Parathyroid adenoma (tissue), 2 donors: ENCODE measurements around the gene MICALL2.

ENCODE experiments used
- H2AFZ ChIP-seq: fragments of 300-600 bp; sonication (generic); one replicate; pipeline ENCODE4 v1.7.0; 2017; ENCODE audit warnings: antibody characterized with exemption, mild to moderate bottlenecking
- H3K27ac ChIP-seq: fragments of 300-600 bp; sonication (generic); one replicate; pipeline ENCODE4 v1.7.0; 2017
- H3K27me3 ChIP-seq: fragments of 300-600 bp; sonication (generic); one replicate; pipeline ENCODE4 v1.7.0; 2017; ENCODE audit warnings: low read length; ENCODE audit not compliant: control insufficient read depth, insufficient read depth
- H3K36me3 ChIP-seq: fragments of 300-600 bp; sonication (generic); one replicate; pipeline ENCODE4 v1.7.0; 2017; ENCODE audit warnings: low read length; ENCODE audit not compliant: control insufficient read depth, insufficient read depth
- H3K4me1 ChIP-seq: fragments of 300-600 bp; sonication (generic); one replicate; pipeline ENCODE4 v1.7.0; 2017; ENCODE audit warnings: control low read depth
- H3K4me2 ChIP-seq: fragments of 300-600 bp; sonication (generic); one replicate; pipeline ENCODE4 v1.7.0; 2017; ENCODE audit warnings: low read length
- H3K4me3 ChIP-seq: fragments of 300-600 bp; sonication (generic); one replicate; pipeline ENCODE4 v1.7.0; 2017; ENCODE audit warnings: low read depth, low read length
- H3K79me2 ChIP-seq: fragments of 300-600 bp; sonication (generic); one replicate; pipeline ENCODE4 v1.7.0; 2017; ENCODE audit warnings: control low read depth
- H3K9ac ChIP-seq: fragments of 300-600 bp; sonication (generic); one replicate; pipeline ENCODE4 v1.7.0; 2017; ENCODE audit warnings: mild to moderate bottlenecking
- H3K9me3 ChIP-seq: fragments of 300-600 bp; sonication (generic); one replicate; pipeline ENCODE4 v1.7.0; 2017; ENCODE audit warnings: low read length; ENCODE audit not compliant: control insufficient read depth
- TF ChIP-seq, protein P1 (sequence below): fragments of 300-600 bp; sonication (generic); IDR thresholded peaks from one replicate; pipeline ENCODE4 v1.7.0; 2017; ENCODE audit warnings: antibody characterized with exemption, mild to moderate bottlenecking
- donor health status: primary hyperparathyroidism.

Gene MICALL2

DNA sequence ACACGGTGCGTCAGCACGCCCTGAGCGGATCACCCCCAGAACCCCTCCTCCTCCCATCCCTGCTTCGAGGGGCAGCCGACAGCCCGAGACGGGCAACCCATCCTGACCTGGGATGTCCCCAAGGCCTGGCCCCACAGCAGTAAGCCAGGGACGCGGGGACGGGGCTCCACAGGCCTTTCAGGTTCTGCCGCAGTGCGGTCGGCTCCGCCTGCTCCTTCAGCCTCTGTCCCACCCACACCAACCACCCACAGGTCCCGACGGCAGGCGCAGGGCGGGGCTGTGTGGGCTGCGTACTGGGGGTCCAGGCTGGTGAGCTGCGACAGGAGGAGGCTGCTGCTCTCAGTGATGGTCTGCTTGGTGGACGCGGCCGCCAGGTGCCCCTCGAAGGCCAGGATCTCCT is 28.2 kb upstream of the MICALL2 start:
- H3K9me3 ChIP-seq: no peaks in the 10 kb centered on the region
- H3K27me3 ChIP-seq: no peaks in the 10 kb centered on the region
- no peak overlapping the region for H3K27ac ChIP-seq
- H3K79me2 ChIP-seq: no peaks in the 10 kb centered on the region
- no peak overlapping the region for H2AFZ ChIP-seq
- H3K9ac ChIP-seq: no peak overlapping the region
- no peaks in the 10 kb centered on the region for H3K36me3 ChIP-seq
- TF ChIP-seq, protein P1, sequence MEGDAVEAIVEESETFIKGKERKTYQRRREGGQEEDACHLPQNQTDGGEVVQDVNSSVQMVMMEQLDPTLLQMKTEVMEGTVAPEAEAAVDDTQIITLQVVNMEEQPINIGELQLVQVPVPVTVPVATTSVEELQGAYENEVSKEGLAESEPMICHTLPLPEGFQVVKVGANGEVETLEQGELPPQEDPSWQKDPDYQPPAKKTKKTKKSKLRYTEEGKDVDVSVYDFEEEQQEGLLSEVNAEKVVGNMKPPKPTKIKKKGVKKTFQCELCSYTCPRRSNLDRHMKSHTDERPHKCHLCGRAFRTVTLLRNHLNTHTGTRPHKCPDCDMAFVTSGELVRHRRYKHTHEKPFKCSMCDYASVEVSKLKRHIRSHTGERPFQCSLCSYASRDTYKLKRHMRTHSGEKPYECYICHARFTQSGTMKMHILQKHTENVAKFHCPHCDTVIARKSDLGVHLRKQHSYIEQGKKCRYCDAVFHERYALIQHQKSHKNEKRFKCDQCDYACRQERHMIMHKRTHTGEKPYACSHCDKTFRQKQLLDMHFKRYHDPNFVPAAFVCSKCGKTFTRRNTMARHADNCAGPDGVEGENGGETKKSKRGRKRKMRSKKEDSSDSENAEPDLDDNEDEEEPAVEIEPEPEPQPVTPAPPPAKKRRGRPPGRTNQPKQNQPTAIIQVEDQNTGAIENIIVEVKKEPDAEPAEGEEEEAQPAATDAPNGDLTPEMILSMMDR: no peak
- H3K4me3 ChIP-seq: no peak overlapping the region
- no peaks in the 10 kb centered on the region for H3K4me1 ChIP-seq
- H3K4me2 ChIP-seq: no peak overlapping the region

DNA sequence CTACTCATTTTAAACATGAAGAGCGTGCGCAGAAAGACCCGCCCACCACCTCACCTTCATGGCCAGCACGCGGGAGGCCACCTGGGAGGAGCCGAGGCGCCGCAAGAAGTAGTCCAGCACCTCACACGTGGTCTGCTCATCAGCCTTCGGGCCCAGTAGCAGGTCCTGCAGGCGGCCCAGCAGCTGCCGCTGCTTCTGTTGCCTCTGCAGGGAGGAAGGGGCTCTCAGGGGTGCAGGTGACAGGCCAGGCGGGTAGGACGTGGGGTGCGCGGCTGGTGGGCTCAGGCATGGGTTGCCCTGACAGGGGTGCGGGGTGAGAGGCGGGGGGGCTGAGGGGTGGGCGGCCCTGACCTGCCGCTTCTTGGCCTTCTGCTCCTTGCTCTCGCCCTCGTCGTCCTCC is 27.3 kb upstream of the MICALL2 start:
- Histone ChIP-seq H3K4me1 (no peaks in the 10 kb centered on the region), H3K9ac (no peak overlapping the region), H2AFZ (no peak overlapping the region), H3K27ac (no peak overlapping the region), H3K27me3 (no peaks in the 10 kb centered on the region), H3K4me3 (no peak overlapping the region), H3K36me3 (no peaks in the 10 kb centered on the region), H3K79me2 (no peaks in the 10 kb centered on the region), H3K4me2 (no peak overlapping the region), H3K9me3 (no peaks in the 10 kb centered on the region)
- TF ChIP-seq, protein P1: no peak

DNA sequence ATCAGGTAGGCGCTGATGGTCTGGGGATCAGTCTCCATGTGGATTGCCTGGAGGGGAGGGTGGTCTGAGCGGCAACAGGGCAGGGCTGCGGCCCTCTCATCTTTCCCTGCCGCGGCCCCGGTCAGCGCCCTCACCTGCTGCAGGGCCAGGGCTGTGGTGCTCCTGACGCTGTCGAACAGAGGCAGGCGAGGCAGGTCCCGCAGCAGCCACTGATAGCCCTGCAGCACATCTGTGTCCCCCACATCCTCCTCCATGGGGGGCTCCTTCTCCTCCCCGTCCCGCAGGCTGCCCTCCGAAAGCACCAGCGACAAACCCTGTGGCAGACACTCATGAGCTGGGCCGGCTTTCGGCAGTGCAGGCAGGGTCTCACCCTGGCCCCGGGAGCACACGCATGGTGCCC is 25.9 kb upstream of the MICALL2 start:
- Histone ChIP-seq H3K27ac (no peak overlapping the region), H3K9me3 (no peaks in the 10 kb centered on the region), H3K79me2 (no peaks in the 10 kb centered on the region), H3K27me3 (no peaks in the 10 kb centered on the region), H3K9ac (no peak overlapping the region), H3K4me3 (no peak overlapping the region), H2AFZ (no peak overlapping the region), H3K36me3 (no peaks in the 10 kb centered on the region), H3K4me2 (no peak overlapping the region), H3K4me1 (no peaks in the 10 kb centered on the region)
- TF ChIP-seq, protein P1: no peak

DNA sequence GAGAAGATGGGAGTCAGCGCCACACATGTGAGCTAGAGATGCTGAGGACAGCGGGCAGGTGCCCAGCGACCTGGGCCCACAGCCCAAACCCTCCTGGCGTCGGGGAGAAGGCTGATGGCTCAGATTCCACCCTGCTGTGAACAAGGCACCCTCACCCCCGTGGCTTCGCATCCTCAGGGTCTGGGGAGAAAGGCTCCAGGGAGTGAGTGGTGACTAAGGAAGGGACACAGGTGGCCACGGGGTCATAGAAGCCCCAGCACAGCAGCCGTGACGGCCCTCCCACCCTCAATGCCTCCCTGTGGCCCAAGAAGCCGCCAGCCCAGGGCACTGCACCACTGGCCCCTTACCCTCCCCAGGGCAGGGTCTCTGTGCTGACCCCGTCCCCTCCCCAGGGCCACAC is 25.3 kb upstream of the MICALL2 start:
- Histone ChIP-seq H3K36me3 (no peaks in the 10 kb centered on the region), H3K4me2 (no peak overlapping the region), H3K27ac (no peak overlapping the region), H3K9ac (no peak overlapping the region), H3K9me3 (no peaks in the 10 kb centered on the region), H3K4me3 (no peak overlapping the region), H2AFZ (no peak overlapping the region), H3K27me3 (no peaks in the 10 kb centered on the region), H3K79me2 (no peaks in the 10 kb centered on the region), H3K4me1 (no peaks in the 10 kb centered on the region)
- TF ChIP-seq, protein P1: no peak

DNA sequence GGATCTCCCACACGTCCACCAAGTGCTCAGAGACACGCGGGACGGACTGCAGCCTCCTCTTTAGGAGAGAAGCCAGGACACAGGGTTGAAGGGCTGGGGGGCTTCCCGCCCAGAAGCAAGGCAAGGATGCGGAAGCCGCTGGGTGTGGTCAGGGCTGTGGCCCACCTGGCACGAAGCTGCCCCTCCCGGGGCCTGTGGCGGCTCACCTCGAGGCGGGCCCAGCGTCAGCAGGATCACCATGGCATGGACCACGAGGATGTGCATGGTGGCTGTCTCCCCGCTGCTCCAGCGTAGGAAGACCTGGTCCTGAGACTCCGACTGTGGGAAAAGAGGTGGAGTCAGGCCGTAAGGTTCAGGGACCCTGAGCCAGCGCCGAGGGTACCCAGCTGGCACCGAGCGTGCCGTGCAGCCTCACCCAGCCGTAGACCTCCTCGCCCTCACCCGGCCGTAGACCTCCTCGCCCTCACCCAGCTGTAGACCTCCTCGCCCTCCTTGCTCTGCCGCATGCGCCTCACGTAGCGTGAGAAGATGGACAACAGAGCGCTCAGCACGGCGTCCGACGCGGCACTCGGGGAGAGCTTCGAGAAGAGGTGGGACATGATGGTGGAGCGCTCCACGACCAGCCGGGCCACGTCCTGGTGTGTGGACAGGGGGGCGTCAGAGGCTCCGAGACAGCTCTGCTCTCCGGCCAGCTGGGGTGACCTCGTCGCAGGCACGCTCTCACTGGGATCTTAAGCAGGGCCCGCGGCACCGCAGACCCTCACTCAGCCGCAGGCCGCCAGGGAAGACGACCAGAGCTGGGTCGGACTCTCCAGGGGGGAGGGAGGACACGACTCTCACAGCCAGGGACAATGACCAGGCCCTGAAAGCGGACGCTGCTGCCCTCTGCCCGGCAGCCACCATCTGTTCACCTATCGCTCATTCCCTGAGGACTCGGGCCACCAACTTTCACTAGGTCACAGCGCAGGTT is 24.6 kb upstream of the MICALL2 start:
- Histone ChIP-seq H3K36me3 (no peaks in the 10 kb centered on the region), H3K9ac (no peak overlapping the region), H3K27ac (no peak overlapping the region), H3K27me3 (no peaks in the 10 kb centered on the region), H3K4me3 (no peak overlapping the region), H2AFZ (no peak overlapping the region), H3K4me2 (no peak overlapping the region), H3K9me3 (no peaks in the 10 kb centered on the region), H3K79me2 (no peaks in the 10 kb centered on the region), H3K4me1 (no peaks in the 10 kb centered on the region)
- TF ChIP-seq, protein P1: no peak
